Measurements from ENCODE around the gene ZFP36L1.
"Not testable (repeated sequence)": the region's sequence is repeated elsewhere in the genome, so short reads cannot be mapped to it uniquely, and the experiment has no call there.

ZFP36L1 gene

GRCh38 chr14:68782091-68782981 lies 10.5 kb downstream of the ZFP36L1 start:
- DNase-seq: peak; percentile 64

- peak; percentile 71 for DNase-seq
Measured at GRCh38 chr14:68781161-68782021, 11.5 kb downstream of the ZFP36L1 start.

DNA sequence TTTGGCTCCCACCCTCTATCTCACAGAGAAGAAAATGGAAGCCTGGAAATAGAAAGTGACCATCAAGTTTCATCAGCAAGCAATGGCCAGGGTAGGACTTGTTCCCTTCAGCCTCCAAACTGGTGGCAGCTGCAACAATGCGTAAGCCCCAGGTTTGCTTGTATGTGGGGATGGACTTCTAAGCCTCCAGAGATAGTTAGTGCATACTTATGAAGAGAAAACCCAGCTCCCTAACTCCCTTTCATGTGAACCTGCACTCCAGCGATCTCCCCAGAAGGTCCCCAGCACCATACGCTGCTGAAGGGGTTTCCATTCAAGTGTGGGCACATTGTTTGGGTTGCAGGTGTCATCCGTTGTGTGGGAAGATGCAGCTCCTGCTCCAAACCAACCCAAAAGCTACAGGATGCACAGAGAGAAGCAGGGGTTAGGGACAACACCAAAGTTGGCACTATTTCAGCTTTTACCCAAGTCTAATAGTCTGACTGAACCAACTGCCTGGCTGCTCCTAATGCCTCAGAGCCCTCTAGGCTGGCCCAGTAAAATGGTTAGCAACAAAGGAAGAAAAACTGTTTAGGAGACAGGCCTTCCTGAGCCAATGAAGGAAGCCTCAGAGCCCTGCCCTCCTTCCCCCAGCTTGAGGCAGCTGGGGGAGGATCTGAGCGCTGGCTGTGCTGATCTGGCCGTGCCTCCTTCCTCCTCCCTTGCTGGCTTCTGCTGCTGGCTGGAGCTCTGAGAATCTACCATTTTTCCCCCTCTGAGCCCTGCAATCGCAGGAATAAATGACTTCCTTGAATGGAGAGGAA lies 12.3 kb downstream of the ZFP36L1 start:
- peak; percentile 48 for DNase-seq

GRCh38 chr14:68779761-68780323 lies 13.0 kb downstream of the ZFP36L1 start:
- peak; percentile 62 for DNase-seq

DNA sequence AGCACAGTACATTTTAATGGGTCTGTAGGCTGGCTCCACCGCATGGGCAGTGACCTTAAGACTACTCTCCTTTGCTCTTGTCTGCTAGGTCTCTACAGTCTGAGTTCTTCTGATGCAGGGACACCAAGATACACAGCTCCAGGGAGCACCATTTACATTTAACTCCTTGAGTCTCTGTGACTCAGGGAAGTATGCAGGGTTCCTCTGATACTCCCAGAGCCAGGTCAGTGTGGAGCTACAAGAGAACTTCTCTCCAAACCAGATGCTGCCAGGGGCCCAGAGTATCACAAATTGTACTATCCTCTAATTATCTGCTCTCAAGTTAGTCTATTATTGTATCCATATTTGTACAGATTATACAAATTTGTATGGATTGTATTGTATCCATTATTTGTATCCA lies 15.2 kb downstream of the ZFP36L1 start:
- DNase-seq: no peak

- no peak for DNase-seq
Measured at GRCh38 chr14:68775614-68776126, 17.2 kb downstream of the ZFP36L1 start.

- no peak for DNase-seq
Measured at GRCh38 chr14:68774771-68775613, 17.9 kb downstream of the ZFP36L1 start.

- no peak for DNase-seq
Measured at GRCh38 chr14:68772761-68773381, 20.0 kb downstream of the ZFP36L1 start.

DNA sequence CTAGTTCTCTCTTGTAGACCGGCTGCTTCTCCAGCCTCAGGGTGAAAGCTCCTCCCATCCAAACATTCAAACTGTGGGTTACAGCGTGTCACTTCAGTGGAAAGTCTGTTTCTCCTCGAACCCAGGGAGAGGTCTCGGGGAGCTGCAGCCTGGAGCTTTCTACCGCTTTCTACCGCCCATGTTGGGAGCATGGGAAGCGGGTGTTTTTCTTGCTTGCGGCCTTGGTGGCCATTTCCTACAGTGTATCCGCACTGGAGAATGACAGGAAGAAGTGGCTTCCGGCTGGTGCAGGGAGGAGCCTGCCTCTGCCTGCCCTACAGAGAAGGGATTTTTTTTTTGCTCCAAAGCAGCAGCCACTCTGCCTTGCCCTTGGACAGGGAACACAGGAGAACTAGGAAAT lies 21.2 kb downstream of the ZFP36L1 start:
- no peak for DNase-seq

GRCh38 chr14:68770553-68771286 lies 22.1 kb downstream of the ZFP36L1 start:
- DNase-seq: no peak

DNA sequence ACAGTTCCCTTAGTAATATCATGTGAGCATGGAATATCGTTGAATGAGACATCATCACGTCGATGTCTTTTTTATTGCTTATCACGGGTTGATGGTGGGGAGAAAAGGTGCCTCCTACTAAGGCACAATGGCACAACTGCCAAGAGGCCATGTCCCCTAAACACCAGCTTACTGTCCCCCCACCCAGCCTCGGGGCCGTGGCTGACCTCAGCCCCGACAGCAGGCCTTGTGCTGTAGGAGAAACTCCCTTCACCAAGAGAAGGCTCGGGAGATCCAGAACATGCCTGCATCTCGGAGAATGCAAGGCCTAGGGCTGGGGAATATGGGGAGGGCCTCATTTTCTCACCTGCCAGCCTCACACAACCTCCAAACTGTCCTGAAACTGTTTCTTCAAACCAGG lies 22.8 kb downstream of the ZFP36L1 start:
- no peak for DNase-seq

DNA sequence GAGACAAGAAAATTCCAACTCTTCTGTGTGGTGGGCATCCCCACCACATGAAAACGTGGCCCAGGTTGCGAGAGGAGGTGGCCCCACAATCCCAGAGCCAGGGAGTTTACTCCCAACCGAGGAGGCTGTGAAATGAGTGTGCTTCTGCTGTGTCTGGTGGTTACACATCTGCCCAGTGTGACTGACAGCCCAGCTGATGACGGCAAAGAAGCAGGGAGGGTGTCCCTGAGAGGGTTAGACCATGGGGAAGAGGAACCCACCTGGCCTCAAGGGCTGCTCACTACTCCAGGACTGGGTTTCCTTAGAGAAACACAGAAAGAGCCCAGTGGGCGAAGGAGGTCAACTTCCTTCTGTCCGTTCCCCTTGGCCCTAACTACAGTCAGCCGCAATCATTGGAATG lies 24.6 kb downstream of the ZFP36L1 start:
- no peak for DNase-seq

DNA sequence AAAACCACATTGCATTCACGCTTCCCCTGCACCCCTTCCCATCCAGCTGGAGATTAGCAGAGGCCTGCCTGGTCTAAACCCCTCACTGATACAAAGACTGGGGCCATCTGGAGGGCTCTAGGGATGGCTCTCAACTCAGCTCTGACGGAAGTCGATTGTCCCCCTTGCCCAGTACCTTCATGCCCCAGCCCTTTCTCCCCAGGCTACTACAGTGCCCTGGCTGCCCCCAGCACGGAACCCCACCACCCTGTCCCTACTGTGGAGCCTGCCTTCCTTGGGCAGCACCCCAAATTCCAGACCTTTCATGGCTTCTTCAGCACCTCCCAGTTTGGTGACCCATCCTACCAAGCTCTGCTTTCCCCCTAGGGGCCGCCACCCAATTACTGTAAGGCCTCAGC lies 25.6 kb downstream of the ZFP36L1 start:
- DNase-seq: no peak

DNA sequence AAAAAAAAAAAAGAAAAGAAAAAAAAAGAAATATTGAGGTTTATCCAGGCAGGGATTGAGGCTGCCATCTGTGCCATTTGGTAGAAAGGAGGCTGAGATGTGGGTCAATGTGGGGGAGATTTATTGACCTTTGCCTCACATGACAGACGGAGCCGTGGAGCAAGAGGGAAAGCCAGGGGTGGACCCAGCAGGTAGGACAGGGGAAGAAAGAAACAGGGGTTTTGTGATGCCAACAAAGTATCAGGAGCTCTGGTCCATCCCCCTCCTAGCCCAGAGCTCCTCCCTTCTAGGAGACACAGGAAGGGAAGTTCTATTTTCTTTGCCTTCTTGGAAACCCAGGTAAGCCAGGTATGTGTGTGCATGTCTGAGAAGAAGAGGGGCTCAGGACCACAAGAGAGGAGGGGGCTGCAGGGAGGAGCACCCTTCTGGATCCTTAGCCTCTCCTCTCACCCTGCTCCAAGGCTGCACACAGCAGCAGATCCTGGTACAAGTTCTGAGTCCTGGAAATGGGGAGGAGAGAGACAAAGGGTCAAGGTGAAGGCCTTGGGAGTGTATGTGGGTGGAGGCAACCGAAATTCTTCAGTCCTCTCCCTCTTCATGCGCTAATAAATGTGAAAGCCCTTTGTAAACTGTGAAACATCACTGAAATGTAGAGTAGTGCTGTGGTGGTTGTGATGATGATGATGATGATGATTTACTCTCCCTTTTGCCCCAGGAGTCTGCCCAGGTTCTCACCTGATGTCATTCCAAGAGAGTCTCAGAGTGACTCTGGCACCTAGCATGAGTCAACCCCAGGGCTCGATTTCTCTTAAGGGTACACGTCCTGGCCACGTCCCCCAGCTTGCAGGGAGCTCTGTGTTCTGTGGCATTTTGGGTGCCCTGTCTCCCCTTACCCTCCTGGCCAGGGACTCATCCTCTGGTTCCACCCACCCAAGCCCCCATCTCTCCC lies 26.3 kb downstream of the ZFP36L1 start:
- DNase-seq: peak; percentile 41

- not testable (repeated sequence) for DNase-seq
Measured at GRCh38 chr14:68763843-68764242, 29.0 kb downstream of the ZFP36L1 start.

DNA sequence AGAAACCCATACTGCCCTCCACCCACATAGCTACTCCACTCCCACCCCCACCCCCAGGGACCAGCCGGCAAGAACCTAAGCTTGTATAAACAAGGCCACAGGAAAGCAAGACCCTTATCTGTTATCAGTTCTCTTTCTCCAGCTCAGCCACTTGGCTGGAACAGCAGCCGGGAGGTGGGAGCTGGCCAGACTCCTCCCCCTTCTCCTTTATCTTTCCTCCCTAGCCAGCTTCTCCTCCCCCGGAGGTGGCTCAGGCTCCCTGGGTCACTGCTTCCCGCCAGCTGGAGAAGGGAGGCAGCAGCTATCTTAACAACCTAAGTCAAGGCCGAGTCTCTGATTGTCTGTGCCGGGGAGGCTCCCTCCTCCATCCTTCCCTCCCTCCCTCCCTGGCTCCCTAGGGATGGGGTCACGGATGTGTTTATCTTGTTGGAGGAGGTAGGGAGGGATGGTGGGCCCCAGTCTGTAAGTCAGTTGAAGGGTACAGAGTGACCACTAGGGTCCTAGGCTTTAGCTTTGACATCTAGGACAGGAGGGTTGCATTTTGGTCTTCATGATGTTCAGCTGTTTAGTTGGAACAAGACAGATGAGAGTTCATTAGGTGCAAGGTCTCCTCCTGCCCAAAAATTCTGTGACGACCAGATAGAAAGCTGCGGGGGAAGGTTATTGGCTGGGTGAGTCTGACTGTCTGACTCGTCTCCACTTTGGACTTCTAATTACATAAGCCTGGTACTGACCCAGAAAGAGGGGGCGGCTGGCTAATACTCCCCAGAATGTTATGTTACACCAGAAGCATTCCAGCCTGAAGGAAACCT lies 29.7 kb downstream of the ZFP36L1 start:
- no peak for DNase-seq

- no peak for DNase-seq
Measured at GRCh38 chr14:68761391-68761790, 31.5 kb downstream of the ZFP36L1 start.

GRCh38 chr14:68760761-68761160 lies 32.1 kb downstream of the ZFP36L1 start:
- DNase-seq: no peak

Measured in stimulated activated CD8-positive, alpha-beta memory T cell treated with anti-CD3 and anti-CD28 coated beads, Interleukin-4, amount 100 ng/mL, for 48 hours (primary cell).